Germinal center (tissue), 1 donor: ENCODE results near the gene DOC2B.
A peak's percentile ranks its signal among the peaks of the same experiment; 100 is the strongest.
"Not testable (repeated sequence)": the region's sequence is repeated elsewhere in the genome, so short reads cannot be mapped to it uniquely, and the experiment has no call there.

ENCODE experiments used
- DNase-seq: peaks from one replicate; pipeline ENCODE4 v3.0.0; 2012; ENCODE audit warnings: mixed read lengths, low spot score

The DOC2B gene

GRCh38 chr17:181245-182049 lies at the start of gene DOC2B:
Gene DOC2B (minus strand): TSS chr17:181650. CDS start chr17:181479, 171 bp downstream.
- DNase-seq: no peak

DNA sequence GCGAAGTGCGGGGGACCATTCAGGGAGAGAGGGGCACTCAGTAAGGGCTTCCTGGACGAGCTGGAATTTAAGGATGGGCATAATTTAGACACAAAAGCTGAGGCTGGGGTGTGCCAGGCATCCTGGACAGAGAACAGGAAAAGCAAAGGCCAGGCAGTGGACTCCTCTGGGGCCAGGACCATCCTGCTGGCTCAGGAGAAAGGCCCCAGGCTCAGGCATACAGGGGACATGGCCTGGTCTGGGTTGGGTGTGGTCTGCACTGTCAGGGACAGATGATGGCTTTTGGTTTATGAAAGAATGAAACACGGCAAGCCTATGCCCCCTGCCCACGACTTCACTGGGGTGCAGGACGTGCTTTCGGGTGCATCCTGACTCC lies 48.9 kb upstream of the DOC2B start:
- DNase-seq: no peak

GRCh38 chr17:229709-230394 lies 48.4 kb upstream of the DOC2B start:
- DNase-seq: no peak

GRCh38 chr17:228951-229708 lies 47.7 kb upstream of the DOC2B start:
- DNase-seq: no peak

DNA sequence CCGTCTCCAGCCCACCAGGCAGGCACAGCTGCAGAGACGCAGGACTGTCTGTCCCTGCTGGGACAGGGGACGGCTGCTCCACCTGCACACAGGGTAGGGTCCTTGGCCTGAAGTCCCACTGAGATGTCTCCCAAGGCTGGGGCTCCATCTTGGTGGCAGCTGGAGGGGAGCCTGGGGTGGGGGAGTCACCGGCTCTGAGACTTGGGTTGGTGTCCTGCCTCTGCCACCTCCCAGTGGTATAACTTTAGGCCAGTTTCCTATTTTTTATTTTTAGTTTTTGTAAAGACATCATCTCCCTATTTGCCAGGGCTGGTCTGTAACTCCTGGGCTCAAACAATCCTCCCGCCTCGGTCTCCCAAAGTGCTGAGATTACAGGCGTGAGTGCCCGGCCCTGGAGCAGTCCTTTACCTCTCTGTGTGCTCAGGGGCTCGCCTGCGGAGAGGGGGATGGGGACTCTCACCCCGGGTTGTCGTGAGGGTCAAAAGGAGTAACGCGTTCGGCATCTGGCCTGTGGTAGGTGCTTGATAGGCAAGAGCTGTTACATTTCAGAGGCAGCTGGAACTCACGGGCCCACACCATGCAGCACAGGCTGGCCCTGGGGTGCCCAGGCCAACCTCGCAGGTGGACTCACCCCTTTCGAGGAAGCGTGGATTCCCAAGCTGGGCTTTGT lies 46.6 kb upstream of the DOC2B start:
- DNase-seq: no peak

- DNase-seq: no peak
These were observed 45.9 kb upstream of the DOC2B start for GRCh38 chr17:227078-227945.

- DNase-seq: no peak
These were observed 44.9 kb upstream of the DOC2B start for GRCh38 chr17:226108-227077.

DNA sequence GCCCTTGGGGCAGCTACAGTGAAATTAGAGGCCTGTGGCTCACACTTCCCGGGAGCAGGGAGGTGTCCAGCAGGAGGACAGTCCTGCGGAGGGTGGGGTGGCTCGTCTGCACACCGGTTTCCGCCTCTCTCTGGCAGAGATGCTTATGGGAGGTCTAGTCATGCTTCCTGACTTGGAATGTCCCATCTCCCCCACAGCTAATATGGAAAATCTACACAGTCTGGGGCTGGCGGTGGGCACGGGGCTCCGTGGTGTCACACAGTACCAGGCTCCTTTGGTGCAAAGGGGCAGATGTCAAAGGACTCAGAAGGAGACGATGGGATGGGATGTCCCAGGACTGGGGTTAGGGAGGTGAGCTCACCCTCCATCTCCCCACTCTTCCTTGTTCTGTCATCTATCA lies 44.1 kb upstream of the DOC2B start:
- DNase-seq: no peak

DNA sequence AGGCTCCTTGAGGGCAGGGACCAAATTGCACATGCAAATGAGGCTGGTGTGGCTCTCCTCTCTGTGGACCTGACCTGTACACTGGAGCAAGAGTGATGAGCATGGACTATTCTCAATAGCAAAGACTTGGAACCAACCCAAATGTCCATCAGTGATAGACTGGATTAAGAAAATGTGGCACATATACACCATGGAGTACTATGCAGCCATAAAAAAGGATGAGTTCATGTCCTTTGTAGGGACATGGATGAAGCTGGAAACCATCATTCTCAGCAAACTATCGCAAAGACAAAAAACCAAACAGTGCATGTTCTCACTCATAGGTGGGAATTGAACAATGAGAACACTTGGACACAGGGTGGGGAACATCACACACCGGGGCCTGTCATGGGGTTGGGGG lies 43.1 kb upstream of the DOC2B start:
- not testable (repeated sequence) for DNase-seq

GRCh38 chr17:223723-224471 lies 42.4 kb upstream of the DOC2B start:
- DNase-seq: no peak

DNA sequence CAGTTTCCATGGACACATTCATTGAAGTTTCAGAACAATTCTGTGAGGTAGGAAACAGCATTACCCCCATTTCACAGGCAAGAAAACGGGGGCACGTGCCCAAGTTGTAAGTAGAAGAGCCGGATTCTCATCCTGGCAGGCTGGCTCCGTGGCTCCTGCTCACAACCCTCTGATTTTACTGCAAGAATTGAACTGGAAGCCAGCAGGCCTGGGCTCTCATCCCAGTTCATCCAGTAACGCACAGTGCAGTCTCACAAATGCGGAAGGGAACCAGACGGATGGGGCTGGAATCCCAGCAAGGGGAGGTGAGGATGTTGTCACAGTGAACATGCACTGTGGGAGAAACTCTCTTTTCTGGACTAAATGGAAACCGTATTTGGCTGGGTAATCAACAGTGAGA lies 40.7 kb upstream of the DOC2B start:
- no peak for DNase-seq

- DNase-seq: no peak
These were observed 38.2 kb upstream of the DOC2B start for GRCh38 chr17:219696-220095.

GRCh38 chr17:218432-219110 lies 37.1 kb upstream of the DOC2B start:
- DNase-seq: no peak

DNA sequence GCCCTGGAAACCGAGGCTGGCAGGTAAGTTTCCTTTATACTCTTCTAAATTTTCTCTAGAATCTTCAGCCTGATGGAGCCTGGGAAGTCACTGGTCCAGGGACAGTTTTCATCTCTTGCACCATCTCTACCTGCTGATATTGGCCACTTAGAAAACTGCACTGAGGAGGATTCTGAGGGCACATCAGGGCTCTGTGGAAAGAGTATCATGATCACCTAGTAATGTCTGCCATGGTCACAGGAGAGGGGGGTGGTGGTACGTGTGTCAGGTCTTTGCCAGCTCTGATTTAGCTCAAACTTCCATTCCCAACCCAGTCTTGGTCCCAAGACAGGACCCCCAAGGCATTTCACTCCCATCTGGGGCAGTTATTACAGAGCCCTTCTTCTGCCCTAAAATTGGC lies 35.2 kb upstream of the DOC2B start:
- DNase-seq: no peak

DNA sequence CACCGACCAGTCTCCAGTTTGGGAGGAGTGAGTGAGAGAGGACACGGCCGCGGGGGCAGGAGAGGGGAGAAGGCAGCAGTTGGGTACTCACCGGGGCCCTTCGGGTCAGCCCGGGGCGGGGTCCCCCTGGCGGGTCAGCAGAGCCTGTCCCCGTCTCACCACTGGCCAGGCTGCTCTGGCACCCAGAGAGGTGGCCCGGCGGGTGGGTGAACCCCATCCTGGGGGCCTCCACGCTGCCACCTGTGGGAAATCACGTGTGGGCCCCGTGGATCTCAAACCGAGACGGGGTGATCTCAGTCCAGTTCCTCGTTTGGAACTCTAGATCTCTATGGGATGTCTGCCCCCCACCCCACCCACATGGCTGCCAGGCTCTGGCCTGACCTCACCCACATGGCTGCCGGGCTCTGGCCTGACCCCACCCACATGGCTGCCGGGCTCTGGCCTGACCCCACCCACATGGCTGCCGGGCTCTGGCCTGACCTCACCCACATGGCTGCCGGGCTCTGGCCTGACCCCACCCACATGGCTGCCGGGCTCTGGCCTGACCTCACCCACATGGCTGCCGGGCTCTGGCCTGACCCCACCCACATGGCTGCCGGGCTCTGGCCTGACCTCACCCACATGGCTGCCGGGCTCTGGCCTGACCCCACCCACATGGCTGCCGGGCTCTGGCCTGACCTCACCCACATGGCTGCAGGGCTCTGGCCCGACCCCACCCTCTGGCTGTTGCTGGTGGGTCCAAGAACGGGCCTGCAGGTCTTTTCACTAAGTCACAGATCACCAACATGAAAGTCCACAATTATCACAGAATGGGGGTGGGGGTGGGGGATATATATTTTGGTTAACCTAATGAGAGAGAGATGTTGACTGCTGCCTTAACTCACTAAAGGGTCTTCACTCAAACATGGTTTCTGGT lies 34.4 kb upstream of the DOC2B start:
- peak; percentile 34 for DNase-seq

GRCh38 chr17:214881-215331 lies 33.5 kb upstream of the DOC2B start:
- DNase-seq: no peak

- DNase-seq: no peak
These were observed 32.0 kb upstream of the DOC2B start for GRCh38 chr17:213286-214105.
